Lung (tissue), 12 donors: Measurements from ENCODE around the gene EFNA4. TPM values are rescaled to one million over a fixed set of nuclear protein-coding genes. Genes with fewer than 3 reads are reported as not detected.

Experiments used
- ATAC-seq: fragments of 200-7000 bp; cut with Tn5 transposase; one replicate; pipeline ENCODE4 v1.9.1; 2020; ENCODE audit warnings: moderate number of reproducible peaks; ENCODE audit not compliant: insufficient read depth, low FRiP score
- DNase-seq, 3 donors: peaks; one replicate each; pipeline ENCODE4 v3.0.0-alpha.2; 2013 to 2017
- H3K27ac ChIP-seq, 2 donors: one replicate each; pipeline ENCODE4 v1.5.1; 2013; ENCODE audit warnings: mild to moderate bottlenecking in 2 of 2, moderate library complexity in 2 of 2, control low read depth in 1 of 2, inconsistent platforms in 1 of 2, low read depth in 1 of 2, low read length in 1 of 2
- H3K27me3 ChIP-seq, 3 donors: one replicate each; pipeline ENCODE4 v1.5.1; 2013; ENCODE audit warnings: low read length in 2 of 3; ENCODE audit not compliant: control insufficient read depth in 3 of 3, insufficient read depth in 3 of 3
- H3K36me3 ChIP-seq, 4 donors: one replicate each; pipeline ENCODE4 v1.5.1; 2013; ENCODE audit warnings: low read length in 4 of 4, mild to moderate bottlenecking in 1 of 4, moderate library complexity in 1 of 4; ENCODE audit not compliant: control insufficient read depth in 4 of 4, insufficient read depth in 4 of 4
- H3K4me1 ChIP-seq, 5 donors: one replicate each; pipeline ENCODE4 v1.5.1; 2013; ENCODE audit warnings: low read length in 5 of 5, mild to moderate bottlenecking in 2 of 5, moderate library complexity in 1 of 5; ENCODE audit not compliant: control insufficient read depth in 5 of 5, insufficient read depth in 5 of 5
- H3K4me3 ChIP-seq: one replicate; pipeline ENCODE4 v1.5.1; 2013; ENCODE audit warnings: mild to moderate bottlenecking, control low read depth, moderate library complexity
- H3K9ac ChIP-seq, 2 donors: one replicate each; pipeline ENCODE4 v1.5.1; 2013; ENCODE audit warnings: low read length in 2 of 2, control low read depth in 1 of 2; ENCODE audit not compliant: insufficient read depth in 1 of 2
- H3K9me3 ChIP-seq, 4 donors: one replicate each; pipeline ENCODE4 v1.5.1; 2013; ENCODE audit warnings: low read length in 3 of 4, mild to moderate bottlenecking in 1 of 4, moderate library complexity in 1 of 4; ENCODE audit not compliant: control insufficient read depth in 4 of 4, insufficient read depth in 3 of 4
- WGBS, 2 donors: extraction: QIAGEN DNeasy Blood & Tissue Kit; methylation state at CpG; one replicate each; pipeline ENCODE4 v1.1.7; 2013; 5-methylcytosine and 5-hydroxymethylcytosine counted together
- polyA plus RNA-seq, 2 donors: library from polyadenylated mRNA; stranded (reverse); fragments of 200-250 nt; gene quantifications; one replicate each; pipeline ENCODE4 v1.2.1, GENCODE V29; 2013
- total RNA-seq, 2 donors: library from RNA; depleted of rRNA in 1 of 2; stranded (reverse); fragments of >200 nt in 1 of 2; gene quantifications; one replicate each; pipeline ENCODE4 v1.2.1, GENCODE V29; 2014 to 2021
- TF ChIP-seq, protein P1 (sequence below): IDR thresholded peaks from 2 replicates; pipeline ENCODE4 v1.5.1; 2012; ENCODE audit warnings: mild to moderate bottlenecking; ENCODE audit errors: control extremely low read depth, extremely low read depth
- donor health status: control.
- donor health status: control.
- donor health status: Bipolar disorder and iron deficiency.
- donor health status: healthy.
- donor health status: DM: yes; HTN: yes; CAD: no.

The EFNA4 gene
- total and polyA plus RNA-seq, 4 donors: 8.3 to 13.4 (median 10.2) TPM

DNA sequence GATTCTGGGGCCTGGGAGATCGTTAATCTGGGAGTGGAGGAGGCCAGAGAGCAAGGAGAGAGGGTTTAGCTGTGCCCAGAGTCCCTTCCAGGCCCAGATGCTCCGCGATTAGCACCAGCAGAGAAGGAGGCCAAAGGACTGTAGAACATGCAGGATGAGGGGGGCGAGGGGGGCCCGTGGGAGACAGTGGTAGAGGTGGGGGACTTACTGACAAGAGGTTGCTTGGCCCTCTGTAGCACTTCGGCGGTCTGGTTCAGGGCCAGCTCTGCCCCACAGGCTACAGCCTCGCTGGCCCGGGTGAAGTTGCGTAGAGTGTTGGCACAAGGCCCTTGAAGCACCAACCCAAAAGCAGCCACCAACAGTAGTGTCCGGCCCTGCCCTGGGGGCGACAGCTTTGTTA lies 30.7 kb upstream of the EFNA4 start:
- no peak overlapping the region for H3K9ac ChIP-seq
- no peaks in the 10 kb centered on the region for H3K27me3 ChIP-seq
- H3K27ac ChIP-seq: no peak overlapping the region
- TF ChIP-seq, protein P1, sequence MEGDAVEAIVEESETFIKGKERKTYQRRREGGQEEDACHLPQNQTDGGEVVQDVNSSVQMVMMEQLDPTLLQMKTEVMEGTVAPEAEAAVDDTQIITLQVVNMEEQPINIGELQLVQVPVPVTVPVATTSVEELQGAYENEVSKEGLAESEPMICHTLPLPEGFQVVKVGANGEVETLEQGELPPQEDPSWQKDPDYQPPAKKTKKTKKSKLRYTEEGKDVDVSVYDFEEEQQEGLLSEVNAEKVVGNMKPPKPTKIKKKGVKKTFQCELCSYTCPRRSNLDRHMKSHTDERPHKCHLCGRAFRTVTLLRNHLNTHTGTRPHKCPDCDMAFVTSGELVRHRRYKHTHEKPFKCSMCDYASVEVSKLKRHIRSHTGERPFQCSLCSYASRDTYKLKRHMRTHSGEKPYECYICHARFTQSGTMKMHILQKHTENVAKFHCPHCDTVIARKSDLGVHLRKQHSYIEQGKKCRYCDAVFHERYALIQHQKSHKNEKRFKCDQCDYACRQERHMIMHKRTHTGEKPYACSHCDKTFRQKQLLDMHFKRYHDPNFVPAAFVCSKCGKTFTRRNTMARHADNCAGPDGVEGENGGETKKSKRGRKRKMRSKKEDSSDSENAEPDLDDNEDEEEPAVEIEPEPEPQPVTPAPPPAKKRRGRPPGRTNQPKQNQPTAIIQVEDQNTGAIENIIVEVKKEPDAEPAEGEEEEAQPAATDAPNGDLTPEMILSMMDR: no peak
- ATAC-seq (no peak), DNase-seq (no peak)
- no peak overlapping the region for H3K4me3 ChIP-seq
- H3K9me3 ChIP-seq: no peaks in the 10 kb centered on the region
- no peaks in the 10 kb centered on the region for H3K36me3 ChIP-seq
- H3K4me1 ChIP-seq: peaks cover 0 to 5% (median 0%) of the 10 kb centered on the region in 5 donors
- 88 to 94% methylated on average over 12 of the region's 12 CpGs for WGBS, 2 donors

DNA sequence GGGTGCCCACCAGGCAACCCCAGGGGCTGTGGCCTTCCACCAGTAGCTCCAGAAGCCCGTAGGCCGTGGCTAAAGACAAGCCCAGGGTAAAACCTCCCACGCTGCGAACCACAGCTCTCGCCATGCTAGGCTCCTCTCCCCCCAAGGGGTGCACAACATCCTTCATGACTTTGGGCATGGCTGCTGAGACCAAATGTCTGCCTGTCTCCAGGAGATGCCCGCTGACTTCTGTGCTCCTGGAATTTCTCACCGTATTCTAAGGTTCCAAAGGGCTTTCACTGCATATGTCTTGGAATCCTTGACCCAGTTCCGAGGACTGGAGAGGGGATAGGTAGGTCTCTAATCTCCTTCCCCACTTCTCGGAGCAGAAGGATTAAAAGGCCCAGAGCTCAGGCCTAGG lies 30.0 kb upstream of the EFNA4 start, which contains the start of the genes DCST1 and DCST2:
Gene DCST1, plus strand, starts transcription at position 301 of the 400 bp plus-strand sequence. CDS start 213 bp downstream, outside the sequence.
Gene DCST2, minus strand, starts transcription at position 258 of the 400 bp plus-strand sequence. Its CDS starts 80 bp downstream, at position 178.
- Histone ChIP-seq H3K4me1 (peaks cover 0 to 5% (median 0%) of the 10 kb centered on the region in 5 donors), H3K36me3 (no peaks in the 10 kb centered on the region), H3K4me3 (no peak within 1 kb of the TSS), H3K9ac (no peak within 1 kb of the TSS), H3K27me3 (no peaks in the 10 kb centered on the region), H3K27ac (no peak within 1 kb of the TSS), H3K9me3 (no peaks in the 10 kb centered on the region)
- ATAC-seq: no peak
- 95 to 98% methylated on average over 9 of the region's 9 CpGs for WGBS, 2 donors
- TF ChIP-seq, protein P1: no peak
- no peak for DNase-seq

DNA sequence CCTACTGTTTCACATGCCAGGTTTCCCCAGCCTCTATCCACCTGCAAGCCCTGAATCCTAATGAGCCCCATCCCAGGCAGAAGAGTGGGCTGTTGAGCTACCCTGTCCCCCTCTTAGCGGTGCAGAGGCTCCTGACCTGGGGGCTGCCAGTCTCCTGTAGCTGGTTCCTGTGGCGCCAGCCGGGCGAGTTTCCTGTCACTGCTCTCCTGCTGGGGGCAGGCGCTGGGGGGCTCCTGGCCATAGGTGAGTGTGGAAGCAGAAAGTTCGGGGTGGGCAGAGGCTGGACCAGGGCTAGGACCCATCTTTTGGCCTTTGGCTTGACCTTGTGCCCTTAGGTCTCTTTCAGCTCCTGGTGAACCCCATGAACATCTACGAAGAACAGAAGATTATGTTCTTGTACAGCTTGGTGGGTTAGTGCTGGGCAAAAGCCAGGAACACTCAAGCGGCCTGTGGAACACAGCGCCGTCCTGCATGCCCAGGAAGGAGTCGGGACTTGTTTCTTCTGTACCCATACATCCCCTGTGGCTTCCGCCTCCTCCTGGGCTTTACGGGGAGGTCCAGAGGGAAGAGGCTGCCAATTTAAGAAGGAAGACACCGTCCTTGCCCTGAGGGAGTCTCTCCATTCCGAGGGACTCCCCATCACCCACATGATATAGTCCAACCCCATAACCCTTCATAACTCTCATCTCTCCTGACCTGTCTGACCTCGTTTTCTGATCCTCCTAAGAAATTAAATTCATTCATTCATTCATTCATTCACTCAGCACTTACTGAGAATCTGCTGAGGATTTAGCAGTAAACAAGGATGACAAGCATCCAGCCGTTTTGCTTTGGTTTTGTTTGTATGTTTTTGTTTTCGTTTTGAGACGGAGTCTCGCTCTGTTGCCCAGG lies 29.0 kb upstream of the EFNA4 start:
- no peak overlapping the region for H3K9ac ChIP-seq
- no peaks in the 10 kb centered on the region for H3K36me3 ChIP-seq
- ATAC-seq: no peak
- H3K27me3 ChIP-seq: no peaks in the 10 kb centered on the region
- TF ChIP-seq, protein P1: no peak
- no peaks in the 10 kb centered on the region for H3K9me3 ChIP-seq
- peaks cover 0 to 5% (median 0%) of the 10 kb centered on the region in 5 donors for H3K4me1 ChIP-seq
- H3K27ac ChIP-seq: no peak overlapping the region
- DNase-seq: no peak
- 86 to 89% methylated on average over 19 to 20 of the region's 20 CpGs for WGBS, 2 donors
- no peak overlapping the region for H3K4me3 ChIP-seq
